Spleen (tissue), 7 donors: ENCODE results near the gene MTHFR.

Source experiments
- POLR2AphosphoS5 ChIP-seq, 3 donors: sonication (generic); formaldehyde crosslinking; IDR thresholded peaks; one replicate each; pipeline ENCODE4 v1.5.1; 2017; ENCODE audit warnings: antibody characterized with exemption in 3 of 3
- TF ChIP-seq, protein P1 (sequence below), 11 experiments: fragments of 200-600 bp in 7 of 11; fragments of 450-650 bp in 4 of 11; sonication (generic) in 4 of 11; IDR thresholded peaks in 8 of 11; conservative IDR thresholded peaks in 3 of 11; 1 replicate in 7 of 11; 2 replicates in 4 of 11; pipeline versions ENCODE4 v1.4.0 to v1.8.0; 2016 to 2021; ENCODE audit warnings: antibody characterized with exemption in 11 of 11, inconsistent platforms in 4 of 11, mild to moderate bottlenecking in 1 of 11
- donor health status: DM: no; HTN: no; CAD: no; lungs with moderate emphysema.
- donor health status: DM: no; HTN: no; CAD: no.
- donor health status: DM: no; HTN: no; CAD: no.

DNA sequence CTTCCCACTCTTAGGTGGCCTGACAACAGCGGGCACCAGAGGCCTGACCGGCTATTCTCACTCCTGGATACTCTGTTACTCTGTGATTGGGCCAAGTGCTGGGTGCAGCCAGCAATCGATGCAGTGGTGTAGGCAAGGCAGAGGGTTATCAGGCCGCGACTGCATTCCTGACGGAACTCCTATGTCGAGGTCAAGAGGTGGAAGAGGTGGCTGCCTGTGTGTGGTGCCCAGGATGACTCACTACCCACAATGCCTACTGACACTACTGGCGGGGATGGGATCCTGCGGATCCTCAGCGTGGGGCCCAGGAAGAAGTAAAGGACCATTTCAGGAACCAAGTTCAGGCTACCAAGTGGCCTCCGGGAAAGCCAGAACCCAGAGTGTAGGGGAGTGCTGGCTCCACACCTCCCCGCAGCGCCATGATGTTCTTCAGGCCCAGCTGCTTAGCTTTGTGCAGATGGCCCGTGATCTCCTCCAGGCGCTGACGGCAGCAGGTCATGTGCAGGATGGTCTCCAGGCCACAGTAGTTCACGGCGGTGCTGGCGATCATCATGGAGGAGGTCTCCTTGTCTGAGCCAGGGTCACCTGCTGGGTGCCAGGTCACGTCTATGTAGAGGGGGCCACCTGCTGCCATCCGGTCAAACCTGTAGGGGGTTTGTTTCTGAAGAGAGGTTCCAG is 4.9 kb downstream of the MTHFR start:
- peak in 2 of 3 donors; percentile 9 to 43 for TF ChIP-seq POLR2AphosphoS5 (IDR thresholded peaks at IDR 0.05)
- TF ChIP-seq, protein P1, sequence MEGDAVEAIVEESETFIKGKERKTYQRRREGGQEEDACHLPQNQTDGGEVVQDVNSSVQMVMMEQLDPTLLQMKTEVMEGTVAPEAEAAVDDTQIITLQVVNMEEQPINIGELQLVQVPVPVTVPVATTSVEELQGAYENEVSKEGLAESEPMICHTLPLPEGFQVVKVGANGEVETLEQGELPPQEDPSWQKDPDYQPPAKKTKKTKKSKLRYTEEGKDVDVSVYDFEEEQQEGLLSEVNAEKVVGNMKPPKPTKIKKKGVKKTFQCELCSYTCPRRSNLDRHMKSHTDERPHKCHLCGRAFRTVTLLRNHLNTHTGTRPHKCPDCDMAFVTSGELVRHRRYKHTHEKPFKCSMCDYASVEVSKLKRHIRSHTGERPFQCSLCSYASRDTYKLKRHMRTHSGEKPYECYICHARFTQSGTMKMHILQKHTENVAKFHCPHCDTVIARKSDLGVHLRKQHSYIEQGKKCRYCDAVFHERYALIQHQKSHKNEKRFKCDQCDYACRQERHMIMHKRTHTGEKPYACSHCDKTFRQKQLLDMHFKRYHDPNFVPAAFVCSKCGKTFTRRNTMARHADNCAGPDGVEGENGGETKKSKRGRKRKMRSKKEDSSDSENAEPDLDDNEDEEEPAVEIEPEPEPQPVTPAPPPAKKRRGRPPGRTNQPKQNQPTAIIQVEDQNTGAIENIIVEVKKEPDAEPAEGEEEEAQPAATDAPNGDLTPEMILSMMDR (IDR thresholded peaks at IDR 0.05 in 8 of 11, conservative IDR thresholded peaks at IDR 0.05 in 3 of 11), result no peak
